Neural progenitor cell (in vitro differentiated cells): ENCODE measurements around the gene NASP. TPM values are rescaled to one million over a fixed set of nuclear protein-coding genes. Genes with fewer than 3 reads are reported as not detected.

ENCODE experiments used
- DNase-seq: peaks from one replicate; pipeline ENCODE4 v3.0.0-alpha.2; 2016; ENCODE audit warnings: low spot score
- H2AFZ ChIP-seq: fragments of 200-600 bp; sonication (generic); replicated peaks from 2 replicates; pipeline ENCODE4 v1.6.1; 2016; ENCODE audit warnings: antibody characterized with exemption
- H3F3A ChIP-seq: fragments of 200-600 bp; sonication (generic); 2 replicates; pipeline ENCODE4 v1.6.1; 2016; ENCODE audit warnings: antibody characterized with exemption, low read depth
- H3K27ac ChIP-seq: fragments of 200-600 bp; sonication (generic); 2 replicates; pipeline ENCODE4 v1.5.1; 2016; ENCODE audit warnings: mild to moderate bottlenecking
- H3K27me3 ChIP-seq: fragments of 200-600 bp; sonication (generic); 2 replicates; pipeline ENCODE4 v1.6.1; 2016; ENCODE audit warnings: mild to moderate bottlenecking, moderate library complexity
- H3K36me3 ChIP-seq: fragments of 200-600 bp; sonication (generic); 2 replicates; pipeline ENCODE4 v1.5.1; 2016
- H3K4me1 ChIP-seq: fragments of 200-600 bp; sonication (generic); 2 replicates; pipeline ENCODE4 v1.6.1; 2016; ENCODE audit warnings: mixed run types
- H3K4me2 ChIP-seq: fragments of 200-600 bp; sonication (generic); 2 replicates; pipeline ENCODE4 v1.6.1; 2016
- H3K4me3 ChIP-seq: fragments of 200-600 bp; sonication (generic); 2 replicates; pipeline ENCODE4 v1.5.1; 2016
- H3K79me2 ChIP-seq: fragments of 200-600 bp; sonication (generic); 2 replicates; pipeline ENCODE4 v1.6.1; 2016; ENCODE audit warnings: low read depth
- H3K9ac ChIP-seq: fragments of 200-600 bp; sonication (generic); 2 replicates; pipeline ENCODE4 v1.6.1; 2016
- H3K9me3 ChIP-seq: fragments of 200-600 bp; sonication (generic); 2 replicates; pipeline ENCODE4 v1.5.1; 2016; ENCODE audit warnings: low read depth
- H4K20me1 ChIP-seq: fragments of 200-600 bp; sonication (generic); 2 replicates; pipeline ENCODE4 v1.6.1; 2016; ENCODE audit warnings: low read depth
- H3K27ac Mint-ChIP-seq: 3 replicates; pipeline ENCODE4 v1.8.0; 2021; ENCODE audit warnings: mixed read lengths
- H3K27me3 Mint-ChIP-seq: 2 replicates; pipeline ENCODE4 v1.8.0; 2022; ENCODE audit warnings: low read depth, mild to moderate bottlenecking, inconsistent platforms, moderate library complexity, mixed read lengths; ENCODE audit not compliant: insufficient read depth
- H3K36me3 Mint-ChIP-seq: 3 replicates; pipeline ENCODE4 v1.8.0; 2021; ENCODE audit warnings: mixed read lengths
- H3K4me1 Mint-ChIP-seq: 3 replicates; pipeline ENCODE4 v1.8.0; 2021; ENCODE audit warnings: mixed read lengths
- H3K4me3 Mint-ChIP-seq: 3 replicates; pipeline ENCODE4 v1.8.0; 2021; ENCODE audit warnings: mild to moderate bottlenecking, moderate library complexity, mixed read lengths
- H3K9me3 Mint-ChIP-seq: 3 replicates; pipeline ENCODE4 v1.8.0; 2020; ENCODE audit warnings: mixed read lengths
- CTCF ChIP-seq: fragments of 200-600 bp; sonication (generic); IDR thresholded peaks from 2 replicates; pipeline ENCODE4 v1.5.1; 2017; ENCODE audit warnings: antibody characterized with exemption, mild to moderate bottlenecking
- EZH2 ChIP-seq: fragments of 200-600 bp; sonication (generic); IDR thresholded peaks from 2 replicates; pipeline ENCODE4 v1.6.1; 2017; ENCODE audit warnings: antibody characterized with exemption, mild to moderate bottlenecking, moderate library complexity
- EZH2phosphoT487 ChIP-seq: fragments of 200-600 bp; sonication (generic); IDR thresholded peaks from 2 replicates; pipeline ENCODE4 v1.6.1; 2017; ENCODE audit warnings: antibody characterized with exemption
- total RNA-seq: library from RNA; depleted of rRNA; stranded (reverse); fragments of >200 nt; gene quantifications from 2 replicates; pipeline ENCODE4 v1.2.3, GENCODE V29; 2015; ENCODE audit warnings: low replicate concordance

Gene NASP
- total RNA-seq, 1 donor from 2014 or later, result 337 TPM

- Mint-ChIP-seq H3K9me3 (no peaks in the 10 kb centered on the region), H3K27me3 (peaks cover 5% of the 10 kb centered on the region), H3K36me3 (peaks cover 11% of the 10 kb centered on the region), H3K4me1 (peaks cover 22% of the 10 kb centered on the region), H3K27ac (peak overlapping the region; percentile 100), H3K4me3 (peak overlapping the region; percentile 100)
- no peak for TF ChIP-seq EZH2phosphoT487
- no peak for TF ChIP-seq CTCF
- Histone ChIP-seq H3K4me1 (peaks cover 15% of the 10 kb centered on the region), H3K4me3 (peak overlapping the region; percentile 90), H3K4me2 (peak overlapping the region; percentile 87), H3K36me3 (peaks cover 4% of the 10 kb centered on the region), H3K79me2 (peaks cover 68% of the 10 kb centered on the region), H3K9me3 (no peaks in the 10 kb centered on the region), H3K27ac (no peak overlapping the region), H4K20me1 (peaks cover 58% of the 10 kb centered on the region), H3K9ac (peak overlapping the region; percentile 96), H2AFZ (no peak overlapping the region), H3K27me3 (no peaks in the 10 kb centered on the region), H3F3A (peaks cover 37% of the 10 kb centered on the region)
- no peak for DNase-seq
Measured at GRCh38 chr1:45585496-45586075, 1.7 kb downstream of the NASP start.

GRCh38 chr1:45586769-45587168 lies 2.9 kb downstream of the NASP start:
- Mint-ChIP-seq H3K36me3 (peaks cover 16% of the 10 kb centered on the region), H3K27ac (no peak overlapping the region), H3K9me3 (no peaks in the 10 kb centered on the region), H3K4me1 (peaks cover 22% of the 10 kb centered on the region), H3K27me3 (peaks cover 5% of the 10 kb centered on the region), H3K4me3 (peak overlapping the region; percentile 100)
- peak overlapping the region; percentile 90 for H3K4me3 ChIP-seq
- H3K9ac ChIP-seq, result no peak overlapping the region
- no peak for DNase-seq
- H2AFZ ChIP-seq, result no peak overlapping the region
- H4K20me1 ChIP-seq, result peaks cover 70% of the 10 kb centered on the region
- peaks cover 40% of the 10 kb centered on the region for H3F3A ChIP-seq
- H3K4me1 ChIP-seq, result peaks cover 15% of the 10 kb centered on the region
- H3K4me2 ChIP-seq, result peak overlapping the region; percentile 87
- H3K79me2 ChIP-seq, result peaks cover 80% of the 10 kb centered on the region
- TF ChIP-seq EZH2, result no peak
- no peak for TF ChIP-seq CTCF
- TF ChIP-seq EZH2phosphoT487, result no peak
- H3K36me3 ChIP-seq, result peaks cover 12% of the 10 kb centered on the region
- H3K9me3 ChIP-seq, result no peaks in the 10 kb centered on the region
- no peaks in the 10 kb centered on the region for H3K27me3 ChIP-seq
- H3K27ac ChIP-seq, result no peak overlapping the region

GRCh38 chr1:45589861-45590260 lies 6.0 kb downstream of the NASP start:
- H3K27ac Mint-ChIP-seq, result no peak overlapping the region
- peaks cover 24% of the 10 kb centered on the region for H3K36me3 Mint-ChIP-seq
- no peak overlapping the region for H3K4me3 ChIP-seq
- no peak overlapping the region for H3K9ac ChIP-seq
- H3K9me3 Mint-ChIP-seq, result no peaks in the 10 kb centered on the region
- H3K4me2 ChIP-seq, result no peak overlapping the region
- H3K9me3 ChIP-seq, result no peaks in the 10 kb centered on the region
- H3K27me3 ChIP-seq, result no peaks in the 10 kb centered on the region
- H3K36me3 ChIP-seq, result peaks cover 25% of the 10 kb centered on the region
- peaks cover 99% of the 10 kb centered on the region for H4K20me1 ChIP-seq
- peaks cover 2% of the 10 kb centered on the region for H3K27me3 Mint-ChIP-seq
- no peak overlapping the region for H3K27ac ChIP-seq
- peaks cover 100% of the 10 kb centered on the region for H3K79me2 ChIP-seq
- H3K4me3 Mint-ChIP-seq, result no peak overlapping the region
- TF ChIP-seq EZH2phosphoT487 (no peak), EZH2 (no peak), CTCF (no peak)
- H3K4me1 ChIP-seq, result peaks cover 15% of the 10 kb centered on the region
- peaks cover 49% of the 10 kb centered on the region for H3F3A ChIP-seq
- H2AFZ ChIP-seq, result no peak overlapping the region
- H3K4me1 Mint-ChIP-seq, result peaks cover 20% of the 10 kb centered on the region
- no peak for DNase-seq
